Activated CD4-positive, alpha-beta T cell treated with anti-CD3 and anti-CD28 coated beads for 36 hours (primary cell): ENCODE results near the gene RNU2-63P. TPM values are rescaled to one million over a fixed set of nuclear protein-coding genes. Genes with fewer than 3 reads are reported as not detected.
"Not testable (repeated sequence)": the region's sequence is repeated elsewhere in the genome, so short reads cannot be mapped to it uniquely, and the experiment has no call there.

Source experiments
- ATAC-seq: fragments of 200-7000 bp; cut with Tn5 transposase; one replicate; pipeline ENCODE4 v1.10.0; 2021; ENCODE audit warnings: mild to moderate bottlenecking, moderate library complexity
- CTCF ChIA-PET: fragments of 350-600 bp; sonication (Branson Sonifier 250); formaldehyde crosslinking; loops from one replicate; lab custom pipeline; 2021; ENCODE audit warnings: antibody characterized with exemption; lab: Charles Lee
- POLR2A ChIA-PET: fragments of 350-600 bp; sonication (Branson Sonifier 250); formaldehyde crosslinking; loops from one replicate; lab custom pipeline; 2021; ENCODE audit warnings: antibody characterized with exemption, inconsistent platforms; lab: Charles Lee
- DNase-seq: peaks from one replicate; pipeline ENCODE4 v3.0.0-alpha.2; 2020
- H3K27ac Mint-ChIP-seq: one replicate; pipeline ENCODE4 v1.8.0; 2021; ENCODE audit warnings: mixed read lengths
- H3K27me3 Mint-ChIP-seq: one replicate; pipeline ENCODE4 v1.8.0; 2021; ENCODE audit warnings: mixed read lengths
- H3K36me3 Mint-ChIP-seq: one replicate; pipeline ENCODE4 v1.8.0; 2021; ENCODE audit warnings: low read depth, mixed read lengths
- H3K4me1 Mint-ChIP-seq: one replicate; pipeline ENCODE4 v1.8.0; 2021; ENCODE audit warnings: mixed read lengths
- H3K4me3 Mint-ChIP-seq: one replicate; pipeline ENCODE4 v1.8.0; 2021; ENCODE audit warnings: mild to moderate bottlenecking, moderate library complexity, mixed read lengths
- H3K9me3 Mint-ChIP-seq: one replicate; pipeline ENCODE4 v1.8.0; 2021; ENCODE audit warnings: low read depth, mixed read lengths
- intact Hi-C, 2 experiments: fragments of 100-400 bp; cut with DNase I in 1 of 2; cut with micrococcal nuclease in 1 of 2; formaldehyde crosslinking; loops; one replicate each; pipeline versions ENCODE4 v1.14.2 to v1.15.1; 2022 to 2024; cut with DNase I, micrococcal nuclease
- total RNA-seq, 2 experiments: library from RNA; stranded (reverse); gene quantifications; one replicate each; pipeline ENCODE4 v1.2.3, GENCODE V29; 2021

The RNU2-63P gene
- total RNA-seq, 2 experiments from 2014 or later = 1.7 to 8.5 TPM

DNA sequence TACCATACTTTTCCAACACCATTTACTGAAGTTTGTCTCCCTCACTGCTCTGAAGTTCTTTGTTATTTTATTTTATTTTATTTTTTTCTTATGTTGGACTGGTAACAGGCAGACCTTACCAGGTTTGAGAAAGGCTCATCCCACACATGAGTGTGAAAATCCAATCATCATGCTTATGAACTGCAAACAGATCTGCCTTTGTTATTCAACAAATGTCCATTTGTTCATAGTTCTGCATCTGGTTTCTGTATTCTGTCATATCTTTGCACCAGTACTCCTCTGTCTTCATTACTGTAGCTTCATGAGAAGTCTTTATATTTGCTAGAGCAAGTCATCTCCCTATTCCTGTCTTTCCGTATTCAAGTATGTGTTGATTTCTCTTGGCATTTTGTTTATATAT, 5.3 kb downstream of the RNU2-63P start:
- intact Hi-C loops = no loop called here
- Mint-ChIP-seq H3K27me3 (no peaks in the 10 kb centered on the region), H3K4me3 (no peak overlapping the region), H3K36me3 (no peaks in the 10 kb centered on the region), H3K9me3 (no peaks in the 10 kb centered on the region), H3K4me1 (peaks cover 4% of the 10 kb centered on the region), H3K27ac (no peak overlapping the region)
- POLR2A ChIA-PET = no interaction called here
- DNase-seq = no peak
- no peak for ATAC-seq
- CTCF ChIA-PET = interaction anchor here (0.6 to 1.3 kb wide), 3 partner anchors 9 to 49 kb away, joined by 3 to 6 read pairs (median 4); no protein-coding TSS in a partner anchor

DNA sequence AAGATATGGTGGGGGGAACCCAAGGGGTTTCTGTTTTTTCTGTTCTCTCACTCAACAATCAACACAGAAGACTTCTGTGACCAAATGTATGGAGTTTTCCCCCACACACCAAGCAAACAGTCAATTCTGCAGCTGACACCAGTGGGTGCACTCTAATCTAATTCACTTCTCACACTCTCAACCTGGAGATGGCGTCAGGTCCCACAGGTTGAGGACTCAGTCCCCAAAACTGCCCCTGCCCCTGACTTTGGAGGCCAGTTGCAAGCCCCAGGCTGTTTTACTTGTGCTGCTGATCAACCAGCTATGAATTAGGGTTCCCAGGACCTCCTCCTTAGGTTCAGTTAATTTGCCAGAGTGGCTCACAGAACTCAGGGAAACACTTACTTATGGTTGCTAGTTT, 6.2 kb downstream of the RNU2-63P start:
- intact Hi-C loops = no loop called here
- Mint-ChIP-seq H3K4me1 (peaks cover 2% of the 10 kb centered on the region), H3K36me3 (no peaks in the 10 kb centered on the region), H3K4me3 (no peak overlapping the region), H3K27ac (no peak overlapping the region), H3K9me3 (no peaks in the 10 kb centered on the region), H3K27me3 (no peaks in the 10 kb centered on the region)
- ChIA-PET CTCF (interaction anchor here (0.6 to 1.3 kb wide), 2 partner anchors 8 to 150 kb away, joined by 4 to 6 read pairs; no protein-coding TSS in a partner anchor), POLR2A (no interaction called here)
- ATAC-seq (no peak), DNase-seq (no peak)

DNA sequence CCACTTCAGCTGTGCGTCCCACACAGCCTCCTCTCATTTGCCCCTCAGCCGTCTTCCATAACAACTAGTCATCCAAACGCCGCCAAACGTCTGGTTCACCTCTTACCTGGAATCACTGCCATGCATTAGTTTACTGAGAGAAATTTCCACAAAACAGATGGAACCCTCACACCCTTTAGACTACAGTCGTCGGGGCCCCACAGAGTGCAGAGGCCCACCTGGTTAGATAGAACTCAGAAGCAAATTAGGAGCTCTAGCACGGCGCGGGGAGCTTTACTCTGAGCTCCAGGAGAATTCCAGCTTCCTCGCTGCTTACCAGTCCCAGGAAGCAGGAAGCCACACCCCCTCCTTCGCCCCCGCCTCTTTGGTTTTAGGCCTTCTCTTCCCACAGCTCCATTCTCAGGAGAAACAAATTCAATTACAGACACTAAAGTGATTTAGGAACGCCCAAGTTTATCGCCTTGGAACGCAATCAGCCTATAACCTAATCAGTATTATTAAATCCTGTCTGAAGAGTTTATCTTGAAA, 9.4 kb downstream of the RNU2-63P start:
- CTCF ChIA-PET = no interaction called here
- H3K4me3 Mint-ChIP-seq = no peak overlapping the region
- POLR2A ChIA-PET = no interaction called here

DNA sequence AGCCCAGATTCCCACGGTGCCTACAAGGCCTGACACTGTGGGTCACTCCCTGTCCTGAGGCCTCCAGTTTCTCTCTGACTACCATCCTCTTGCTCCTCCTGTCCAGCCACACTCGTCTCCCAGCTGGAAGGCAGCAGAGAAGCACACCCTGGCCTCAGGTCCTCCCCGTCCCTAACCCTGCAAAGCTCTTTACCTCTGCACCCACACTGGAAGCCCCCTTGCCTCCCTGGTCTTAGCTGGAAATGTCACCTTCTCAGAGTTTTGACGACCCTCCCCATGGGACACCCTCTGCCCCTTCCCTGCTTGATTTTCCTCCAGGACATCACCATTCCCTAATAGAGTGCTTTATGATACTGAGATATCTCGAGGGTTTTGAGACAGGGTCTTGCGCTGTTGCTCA, 10.6 kb downstream of the RNU2-63P start:
- intact Hi-C loops = no loop called here
- peaks cover 9% of the 10 kb centered on the region for H3K4me1 Mint-ChIP-seq
- CTCF ChIA-PET = no interaction called here
- H3K27me3 Mint-ChIP-seq = peaks cover 2% of the 10 kb centered on the region
- no peaks in the 10 kb centered on the region for H3K9me3 Mint-ChIP-seq
- H3K27ac Mint-ChIP-seq = no peak overlapping the region
- DNase-seq (no peak), ATAC-seq (no peak)
- POLR2A ChIA-PET = interaction anchor here (1.6 kb wide), 1 partner anchor 10 kb away, joined by 8 read pairs; the partner anchor contains the start of gene RNU2-63P
- H3K36me3 Mint-ChIP-seq = no peaks in the 10 kb centered on the region
- H3K4me3 Mint-ChIP-seq = no peak overlapping the region

More for the DNA sequence above, 9.4 kb downstream of the RNU2-63P start:
- ATAC-seq = no peak
- Mint-ChIP-seq H3K4me1 (peaks cover 4% of the 10 kb centered on the region), H3K9me3 (no peaks in the 10 kb centered on the region), H3K27ac (no peak overlapping the region), H3K27me3 (peaks cover 2% of the 10 kb centered on the region), H3K36me3 (no peaks in the 10 kb centered on the region)
- no peak for DNase-seq
- intact Hi-C loops = no loop called here

DNA sequence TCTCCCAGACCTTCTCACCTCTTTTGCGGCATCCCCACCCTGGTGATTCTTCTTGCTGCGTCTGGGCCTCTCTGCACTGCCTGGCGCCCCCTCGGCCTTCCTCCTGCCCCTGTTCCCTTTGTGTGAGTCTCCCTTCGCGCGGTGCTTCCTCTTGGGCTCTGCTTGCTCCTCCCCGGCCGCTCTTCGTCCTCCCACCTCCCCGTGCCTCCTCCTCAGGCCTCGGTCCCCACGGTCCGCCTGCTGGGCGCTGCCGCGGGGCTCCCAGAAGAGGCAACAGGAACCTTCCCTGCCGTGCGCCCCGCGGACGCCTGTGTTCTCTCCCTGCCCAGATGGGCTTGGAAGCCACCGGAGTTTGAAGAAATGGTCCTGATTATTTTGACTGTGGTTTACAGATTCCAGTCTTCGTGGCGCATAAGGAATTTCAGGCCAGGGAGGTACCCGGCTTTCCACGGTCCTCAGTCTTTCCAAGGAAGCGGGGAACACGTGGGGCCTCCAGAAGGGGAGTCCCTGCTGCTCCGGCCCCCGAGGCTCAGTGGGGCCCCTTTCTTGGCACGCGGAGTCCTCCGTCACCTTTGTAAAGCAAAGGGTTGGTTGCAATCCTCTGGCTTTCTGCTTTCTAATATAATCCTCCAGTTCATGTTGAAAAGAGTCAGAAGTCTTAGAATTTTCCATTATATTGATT, 13.1 kb downstream of the RNU2-63P start:
- ATAC-seq = no peak
- Mint-ChIP-seq H3K9me3 (no peaks in the 10 kb centered on the region), H3K36me3 (no peaks in the 10 kb centered on the region), H3K27me3 (peaks cover 2% of the 10 kb centered on the region), H3K27ac (no peak overlapping the region), H3K4me1 (peaks cover 9% of the 10 kb centered on the region), H3K4me3 (no peak overlapping the region)
- ChIA-PET CTCF (interaction anchor here (1.1 kb wide), 2 partner anchors 13 to 57 kb away, joined by 3 to 4 read pairs; partner anchors contain the start of gene RNU2-63P), POLR2A (interaction anchor here (0.7 kb wide), 1 partner anchor 13 kb away, joined by 5 read pairs; the partner anchor contains the start of gene RNU2-63P)
- intact Hi-C loops = no loop called here
- no peak for DNase-seq

DNA sequence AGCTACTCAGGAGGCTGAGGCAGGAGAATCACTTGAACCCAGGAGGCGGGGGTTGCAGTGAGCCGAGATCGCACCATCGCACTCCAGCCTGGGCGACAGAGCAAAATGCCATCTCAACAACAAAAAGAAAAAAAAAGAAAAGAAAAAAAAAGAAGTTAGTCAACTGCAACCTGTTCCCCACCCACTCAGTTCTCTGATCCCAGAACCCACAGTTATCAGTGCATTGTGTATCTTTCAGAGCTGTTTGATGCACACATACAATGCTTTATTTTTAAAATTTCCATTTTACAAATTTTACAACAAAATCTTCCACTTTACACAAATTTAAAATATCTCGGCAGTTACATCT, 14.0 kb downstream of the RNU2-63P start:
- CTCF ChIA-PET = interaction anchor here (0.6 to 1.1 kb wide), 5 partner anchors 8 to 58 kb away, joined by 3 to 6 read pairs (median 3); no protein-coding TSS in a partner anchor
- H3K9me3 Mint-ChIP-seq = no peaks in the 10 kb centered on the region
- peaks cover 9% of the 10 kb centered on the region for H3K4me1 Mint-ChIP-seq
- no peaks in the 10 kb centered on the region for H3K36me3 Mint-ChIP-seq
- H3K4me3 Mint-ChIP-seq = no peak overlapping the region
- intact Hi-C loops = loop anchor here in 1 of 2 experiments (1.0 kb wide), 1 partner anchor 14 kb away; the partner anchor contains the start of gene RNU2-63P
- DNase-seq = no peak
- H3K27ac Mint-ChIP-seq = no peak overlapping the region
- POLR2A ChIA-PET = interaction anchor here (0.7 to 0.9 kb wide), 2 partner anchors 12 to 14 kb away, joined by 4 to 5 read pairs; partner anchors contain the start of gene RNU2-63P
- peaks cover 2% of the 10 kb centered on the region for H3K27me3 Mint-ChIP-seq
- no peak for ATAC-seq

DNA sequence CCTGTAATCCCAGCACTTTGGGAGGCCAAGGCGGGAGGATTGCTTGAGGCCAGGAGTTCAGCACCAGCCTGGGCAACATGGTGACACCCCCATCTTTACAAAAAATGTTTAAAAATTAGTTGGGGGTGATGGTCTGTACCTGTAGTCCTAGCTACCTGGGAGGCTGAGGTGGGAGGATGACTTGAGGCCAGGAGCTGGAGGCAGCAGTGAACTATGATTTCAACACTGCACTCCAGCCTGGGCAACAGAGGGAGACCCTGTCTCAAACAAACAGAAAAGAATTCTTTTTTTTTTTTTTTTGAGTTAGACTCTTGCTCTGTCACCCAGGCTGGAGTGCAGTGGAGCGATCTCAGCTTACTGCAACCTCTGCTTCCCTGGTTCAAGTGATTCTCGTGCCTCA, 15.9 kb downstream of the RNU2-63P start:
- not testable (repeated sequence) for H3K36me3 Mint-ChIP-seq, H3K27ac Mint-ChIP-seq, ATAC-seq, DNase-seq, H3K27me3 Mint-ChIP-seq, H3K4me3 Mint-ChIP-seq, H3K9me3 Mint-ChIP-seq, H3K4me1 Mint-ChIP-seq
- ChIA-PET POLR2A (interaction anchor here (0.7 kb wide), 1 partner anchor 64 kb away, joined by 3 read pairs; no protein-coding TSS in a partner anchor), CTCF (interaction anchor here (1.1 kb wide), 1 partner anchor 155 kb away, joined by 4 read pairs; no protein-coding TSS in a partner anchor)
- intact Hi-C loops = loop anchor here in 1 of 2 experiments (2.0 kb wide), 2 partner anchors 34 to 160 kb away; no protein-coding TSS in a partner anchor

DNA sequence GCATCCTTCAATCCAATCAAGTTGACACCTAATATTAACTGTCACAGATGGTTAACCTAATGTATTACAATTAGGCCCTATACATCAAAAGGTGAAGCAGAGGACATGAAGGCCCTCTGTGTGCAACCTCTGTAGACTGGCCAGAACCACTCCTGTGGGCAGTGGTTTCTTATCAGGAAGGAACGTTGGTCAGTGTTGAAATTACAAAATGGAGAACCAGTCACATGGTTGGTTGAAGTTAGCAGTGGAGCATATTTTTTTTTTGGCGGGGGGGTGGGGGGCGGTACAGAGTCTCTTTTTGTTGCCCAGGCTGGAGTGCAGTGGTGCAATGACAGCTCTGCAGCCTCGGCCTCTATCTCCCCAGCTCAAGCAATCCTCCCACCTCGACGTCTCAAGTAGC, 19.8 kb downstream of the RNU2-63P start:
- CTCF ChIA-PET = no interaction called here
- DNase-seq = no peak
- intact Hi-C loops = no loop called here
- POLR2A ChIA-PET = no interaction called here
- H3K36me3 Mint-ChIP-seq = no peaks in the 10 kb centered on the region
- no peak overlapping the region for H3K4me3 Mint-ChIP-seq
- H3K27me3 Mint-ChIP-seq = peaks cover 2% of the 10 kb centered on the region
- H3K27ac Mint-ChIP-seq = no peak overlapping the region
- no peak for ATAC-seq
- no peaks in the 10 kb centered on the region for H3K9me3 Mint-ChIP-seq
- peaks cover under 1% of the 10 kb centered on the region for H3K4me1 Mint-ChIP-seq

DNA sequence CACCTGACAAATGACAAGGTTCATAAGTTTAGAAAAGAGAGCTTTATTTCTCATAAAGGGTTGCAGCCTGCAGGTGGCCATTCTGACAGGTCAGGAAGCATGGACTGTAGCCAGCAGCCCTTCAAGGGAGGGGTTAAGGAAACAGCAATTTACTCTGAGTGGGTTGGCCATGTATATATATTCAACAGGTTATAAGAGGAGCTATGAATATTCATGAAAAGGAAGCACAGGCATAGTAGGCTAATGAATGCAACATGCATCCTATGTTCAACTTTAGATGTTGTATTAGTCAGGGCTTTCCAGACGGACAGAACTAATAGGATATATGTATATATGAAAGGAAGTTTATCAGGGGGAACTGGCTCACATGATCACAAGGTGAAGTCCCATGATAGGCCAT, 20.6 kb downstream of the RNU2-63P start:
- H3K9me3 Mint-ChIP-seq = no peaks in the 10 kb centered on the region
- intact Hi-C loops = no loop called here
- ATAC-seq = no peak
- no peak overlapping the region for H3K27ac Mint-ChIP-seq
- CTCF ChIA-PET = no interaction called here
- DNase-seq = no peak
- H3K36me3 Mint-ChIP-seq = no peaks in the 10 kb centered on the region
- H3K4me1 Mint-ChIP-seq = no peaks in the 10 kb centered on the region
- H3K27me3 Mint-ChIP-seq = peaks cover 2% of the 10 kb centered on the region
- no peak overlapping the region for H3K4me3 Mint-ChIP-seq
- POLR2A ChIA-PET = no interaction called here

DNA sequence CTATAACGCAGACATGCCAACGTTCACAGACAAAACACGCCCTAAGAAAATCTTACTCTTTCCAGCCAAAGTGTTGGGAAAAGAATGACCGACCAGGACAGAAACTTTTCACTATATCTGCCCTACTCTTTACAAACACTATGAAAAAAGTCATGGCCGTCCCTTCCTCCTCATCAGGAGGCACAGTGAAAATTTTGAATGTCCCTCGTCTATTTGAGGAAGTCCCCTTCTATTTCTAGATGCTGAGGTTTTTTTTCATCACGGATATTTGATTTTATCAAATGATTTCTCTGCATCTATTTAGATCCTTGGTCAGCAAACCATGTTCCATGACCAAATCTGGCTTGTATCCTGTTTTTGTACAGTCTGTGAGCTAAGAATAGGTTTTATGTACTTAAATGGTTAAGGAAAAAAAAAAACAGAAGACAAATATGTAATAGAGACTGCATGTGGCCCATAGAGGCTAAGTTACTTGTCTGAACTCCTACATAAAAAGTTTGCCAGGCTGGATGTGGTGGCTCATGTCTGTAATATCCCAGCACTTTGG, 22.0 kb downstream of the RNU2-63P start:
- CTCF ChIA-PET, H3K36me3 Mint-ChIP-seq, H3K27ac Mint-ChIP-seq, H3K9me3 Mint-ChIP-seq, H3K27me3 Mint-ChIP-seq, POLR2A ChIA-PET, intact Hi-C loops, ATAC-seq, H3K4me1 Mint-ChIP-seq, H3K4me3 Mint-ChIP-seq, DNase-seq: not testable (repeated sequence)

DNA sequence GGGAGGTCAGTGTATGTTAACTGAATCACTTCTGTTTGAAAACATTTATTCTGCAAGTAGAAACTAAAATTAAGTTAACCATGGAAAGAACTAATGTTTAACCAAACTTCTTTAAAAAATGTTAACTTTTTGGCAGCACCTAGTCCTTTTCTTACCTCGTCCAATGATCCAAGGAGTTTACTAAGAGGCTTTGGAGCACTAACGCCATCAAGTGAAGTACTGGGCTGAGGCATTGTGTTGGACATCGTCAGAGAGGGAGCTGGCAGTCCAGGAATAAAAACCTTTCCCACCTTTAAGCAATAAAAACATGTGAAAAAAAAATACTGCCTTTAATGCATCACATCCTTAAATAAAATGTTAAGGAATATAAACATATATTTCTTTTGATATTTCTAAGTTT, 23.8 kb downstream of the RNU2-63P start:
- H3K4me1 Mint-ChIP-seq, DNase-seq, H3K36me3 Mint-ChIP-seq, ATAC-seq, intact Hi-C loops, H3K9me3 Mint-ChIP-seq, CTCF ChIA-PET, POLR2A ChIA-PET, H3K27me3 Mint-ChIP-seq, H3K4me3 Mint-ChIP-seq, H3K27ac Mint-ChIP-seq: not testable (repeated sequence)
